DOHH2 (cell line): ENCODE results near the gene INSR.

Source experiments
- H3F3A ChIP-seq: fragments of 200-600 bp; sonication (generic), shearing (Covaris generic); 2 replicates; pipeline ENCODE4 v1.6.0; 2016; ENCODE audit warnings: antibody characterized with exemption, mild to moderate bottlenecking; ENCODE audit not compliant: control insufficient read depth, insufficient read depth
- H3K27ac ChIP-seq: fragments of 200-600 bp; sonication (generic); 2 replicates; pipeline ENCODE4 v1.5.1; 2014; ENCODE audit warnings: low read depth, mild to moderate bottlenecking, low read length, moderate library complexity
- H3K27me3 ChIP-seq: fragments of 200-600 bp; sonication (generic); 2 replicates; pipeline ENCODE4 v1.6.1; 2014; ENCODE audit warnings: mild to moderate bottlenecking, low read length, mixed read lengths; ENCODE audit not compliant: control insufficient read depth
- H3K36me3 ChIP-seq: fragments of 200-600 bp; sonication (generic); 2 replicates; pipeline ENCODE4 v1.6.1; 2014; ENCODE audit warnings: mild to moderate bottlenecking, low read length, moderate library complexity, mixed read lengths; ENCODE audit not compliant: control insufficient read depth
- H3K4me1 ChIP-seq: fragments of 200-600 bp; sonication (generic); 2 replicates; pipeline ENCODE4 v1.6.1; 2014; ENCODE audit warnings: mild to moderate bottlenecking, low read length, mixed read lengths; ENCODE audit not compliant: control insufficient read depth
- H3K4me2 ChIP-seq: fragments of 200-600 bp; sonication (generic); 2 replicates; pipeline ENCODE4 v1.6.0; 2014; ENCODE audit warnings: mild to moderate bottlenecking, low read length, moderate library complexity
- H3K4me3 ChIP-seq: fragments of 200-600 bp; sonication (generic); 2 replicates; pipeline ENCODE4 v1.5.1; 2014; ENCODE audit warnings: mild to moderate bottlenecking, low read length, mixed read lengths
- H3K79me2 ChIP-seq: fragments of 200-600 bp; sonication (generic); 2 replicates; pipeline ENCODE4 v1.6.1; 2014; ENCODE audit warnings: mild to moderate bottlenecking, low read length, mixed read lengths; ENCODE audit not compliant: control insufficient read depth
- H3K9me2 ChIP-seq: fragments of 200-600 bp; sonication (generic); replicated peaks from 2 replicates; pipeline ENCODE4 v1.6.1; 2014; ENCODE audit warnings: mild to moderate bottlenecking, low read length, mixed read lengths; ENCODE audit not compliant: control insufficient read depth
- H3K9me3 ChIP-seq: fragments of 200-600 bp; sonication (generic); 2 replicates; pipeline ENCODE4 v1.6.1; 2014; ENCODE audit warnings: antibody characterized with exemption, low read length, mixed read lengths; ENCODE audit not compliant: control insufficient read depth, insufficient read depth
- H4K20me1 ChIP-seq: fragments of 200-600 bp; sonication (generic); 2 replicates; pipeline ENCODE4 v1.6.0; 2014; ENCODE audit warnings: low read depth, mild to moderate bottlenecking, antibody characterized with exemption, low read length, moderate library complexity; ENCODE audit not compliant: control insufficient read depth, insufficient read depth
- CTCF ChIP-seq: fragments of 200-600 bp; sonication (generic); IDR thresholded peaks from one replicate; pipeline ENCODE4 v1.5.1; 2014; ENCODE audit warnings: antibody characterized with exemption, mild to moderate bottlenecking, low read depth, low read length; ENCODE audit not compliant: poor library complexity, severe bottlenecking
- EZH2phosphoT487 ChIP-seq: fragments of 200-600 bp; sonication (generic); IDR thresholded peaks from 2 replicates; pipeline ENCODE4 v1.6.1; 2017; ENCODE audit warnings: borderline replicate concordance, mild to moderate bottlenecking, antibody characterized with exemption, low read length, moderate library complexity, mixed read lengths

The INSR gene

GRCh38 chr19:7292352-7292949, 1.8 kb downstream of the INSR start:
- H3K36me3 ChIP-seq, result no peaks in the 10 kb centered on the region
- peaks cover 11% of the 10 kb centered on the region for H3K27me3 ChIP-seq
- H3K4me3 ChIP-seq, result peak overlapping the region; percentile 79
- TF ChIP-seq EZH2phosphoT487, result no peak
- no peak for TF ChIP-seq CTCF
- peak overlapping the region; percentile 86 for H3K4me2 ChIP-seq
- no peaks in the 10 kb centered on the region for H3K9me3 ChIP-seq
- H3K4me1 ChIP-seq, result peaks cover 50% of the 10 kb centered on the region
- H3K79me2 ChIP-seq, result peaks cover 20% of the 10 kb centered on the region
- 0 out of 2 replicates have a peak overlapping the region, but pooled peaks have one; percentile 26 for H3K27ac ChIP-seq
- peaks cover 15% of the 10 kb centered on the region for H3F3A ChIP-seq
- H3K9me2 ChIP-seq, result no peaks in the 10 kb centered on the region
- H4K20me1 ChIP-seq, result peaks cover 5% of the 10 kb centered on the region; the same call in 1 of the 2 replicates

DNA sequence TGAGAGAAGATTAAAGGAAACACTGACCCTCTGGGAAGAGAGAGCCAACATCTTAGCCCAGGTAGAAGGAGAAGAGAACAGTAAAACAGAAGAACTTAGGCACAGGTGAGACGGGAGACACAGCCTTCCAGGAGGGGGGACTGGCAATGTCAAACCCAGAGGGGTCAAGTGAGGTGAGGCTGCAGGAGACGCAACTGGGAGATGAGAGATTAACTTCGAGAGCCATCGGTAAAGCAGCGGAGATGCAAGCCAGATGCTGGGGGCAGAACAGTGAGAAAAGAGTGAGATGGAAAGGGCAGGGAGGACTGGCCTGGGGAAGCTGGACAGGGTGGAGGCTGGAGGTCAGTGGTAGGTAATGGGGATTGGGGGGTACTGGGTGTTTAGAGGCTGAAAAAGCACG, 5.2 kb downstream of the INSR start:
- Histone ChIP-seq H3K9me3 (no peaks in the 10 kb centered on the region), H3K27ac (no peak overlapping the region), H3K4me2 (no peak overlapping the region), H3F3A (peaks cover 12% of the 10 kb centered on the region), H4K20me1 (peaks cover 5% of the 10 kb centered on the region; the same call in 1 of the 2 replicates), H3K4me3 (no peak overlapping the region), H3K79me2 (peaks cover 20% of the 10 kb centered on the region), H3K36me3 (no peaks in the 10 kb centered on the region), H3K9me2 (no peaks in the 10 kb centered on the region), H3K4me1 (peaks cover 40% of the 10 kb centered on the region), H3K27me3 (peaks cover 11% of the 10 kb centered on the region)
- TF ChIP-seq EZH2phosphoT487 (no peak), CTCF (no peak)

- no peak overlapping the region for H3K27ac ChIP-seq
- no peaks in the 10 kb centered on the region for H3K36me3 ChIP-seq
- peaks cover 8% of the 10 kb centered on the region for H3K27me3 ChIP-seq
- H3K9me3 ChIP-seq, result no peaks in the 10 kb centered on the region
- H4K20me1 ChIP-seq, result peaks cover 5% of the 10 kb centered on the region; the same call in 1 of the 2 replicates
- peaks cover 12% of the 10 kb centered on the region for H3F3A ChIP-seq
- H3K4me3 ChIP-seq, result no peak overlapping the region
- H3K4me2 ChIP-seq, result no peak overlapping the region
- no peaks in the 10 kb centered on the region for H3K9me2 ChIP-seq
- H3K79me2 ChIP-seq, result peaks cover 16% of the 10 kb centered on the region
- TF ChIP-seq EZH2phosphoT487, result no peak
- no peak for TF ChIP-seq CTCF
- H3K4me1 ChIP-seq, result peaks cover 36% of the 10 kb centered on the region
Observed at GRCh38 chr19:7288131-7288530, 6.1 kb downstream of the INSR start.
